GM18519 (cell line): ENCODE data around the gene DSG1.
"Not testable (repeated sequence)": the region's sequence is repeated elsewhere in the genome, so short reads cannot be mapped to it uniquely, and the experiment has no call there.

Source experiments
- ATAC-seq: cut with Tn5 transposase; IDR thresholded peaks from one replicate; pipeline ENCODE4 v1.9.1; 2021; ENCODE audit warnings: mild to moderate bottlenecking, moderate library complexity; ENCODE audit not compliant: unreplicated experiment, low FRiP score

Gene DSG1

GRCh38 chr18:31317860-31318259 is at the start of gene DSG1:
Gene DSG1, plus strand, starts transcription at chr18:31318160. Its CDS starts 141 bp downstream, at chr18:31318301.
- ATAC-seq, result no peak

GRCh38 chr18:31268985-31269406 is 49.0 kb upstream of the DSG1 start:
- ATAC-seq, result peak; percentile 37

GRCh38 chr18:31269566-31269965 is 48.4 kb upstream of the DSG1 start:
- peak; percentile 14 for ATAC-seq

- no peak for ATAC-seq
Measured at GRCh38 chr18:31270578-31270977, 47.4 kb upstream of the DSG1 start.

GRCh38 chr18:31273812-31274527 is 44.0 kb upstream of the DSG1 start:
- no peak for ATAC-seq

- no peak for ATAC-seq
Measured at GRCh38 chr18:31274931-31275330, 43.0 kb upstream of the DSG1 start.

- ATAC-seq, result no peak
Measured at GRCh38 chr18:31275722-31276463, 42.1 kb upstream of the DSG1 start.

- no peak for ATAC-seq
Measured at GRCh38 chr18:31278609-31279071, 39.3 kb upstream of the DSG1 start.

GRCh38 chr18:31280502-31280901 is 37.5 kb upstream of the DSG1 start:
- no peak for ATAC-seq

GRCh38 chr18:31281437-31281836 is 36.5 kb upstream of the DSG1 start:
- no peak for ATAC-seq

- not testable (repeated sequence) for ATAC-seq
Measured at GRCh38 chr18:31289446-31289845, 28.5 kb upstream of the DSG1 start.

GRCh38 chr18:31291688-31292087 is 26.3 kb upstream of the DSG1 start:
- ATAC-seq, result no peak

GRCh38 chr18:31294199-31294747 is 23.7 kb upstream of the DSG1 start:
- no peak for ATAC-seq

- no peak for ATAC-seq
Measured at GRCh38 chr18:31297248-31297647, 20.7 kb upstream of the DSG1 start.

- ATAC-seq, result no peak
Measured at GRCh38 chr18:31301201-31301655, 16.7 kb upstream of the DSG1 start.

GRCh38 chr18:31302991-31303390 is 15.0 kb upstream of the DSG1 start:
- ATAC-seq, result no peak

GRCh38 chr18:31303771-31304170 is 14.2 kb upstream of the DSG1 start:
- ATAC-seq, result no peak

- ATAC-seq, result no peak
Measured at GRCh38 chr18:31309115-31309514, 8.8 kb upstream of the DSG1 start.

GRCh38 chr18:31316974-31317373 is 986 bp upstream of the DSG1 start:
- ATAC-seq, result no peak

- ATAC-seq, result no peak
Measured at GRCh38 chr18:31321719-31322118, 3.8 kb downstream of the DSG1 start.

GRCh38 chr18:31325051-31325450 is 7.1 kb downstream of the DSG1 start:
- no peak for ATAC-seq
